Nephron progenitor cell (in vitro differentiated cells): ENCODE data around the gene TTYH1.
A peak's percentile ranks its signal among the peaks of the same experiment; 100 is the strongest.

ENCODE experiments used
- DNase-seq: peaks from one replicate; pipeline ENCODE4 v3.0.0; 2021
- H3K27ac Mint-ChIP-seq: 2 replicates; pipeline ENCODE4 v1.8.0; 2021; ENCODE audit warnings: mild to moderate bottlenecking, moderate library complexity, mixed read lengths
- H3K27me3 Mint-ChIP-seq: 2 replicates; pipeline ENCODE4 v1.8.0; 2021; ENCODE audit warnings: mild to moderate bottlenecking, low read depth, mixed read lengths; ENCODE audit not compliant: poor library complexity
- H3K36me3 Mint-ChIP-seq: 2 replicates; pipeline ENCODE4 v1.8.0; 2021; ENCODE audit warnings: low read depth, mixed read lengths
- H3K4me1 Mint-ChIP-seq: 2 replicates; pipeline ENCODE4 v1.8.0; 2021; ENCODE audit warnings: mixed read lengths
- H3K4me3 Mint-ChIP-seq: 2 replicates; pipeline ENCODE4 v1.8.0; 2021; ENCODE audit warnings: mild to moderate bottlenecking, moderate library complexity, mixed read lengths
- H3K9me3 Mint-ChIP-seq: 2 replicates; pipeline ENCODE4 v1.8.0; 2021; ENCODE audit warnings: mild to moderate bottlenecking, moderate library complexity, mixed read lengths
- TF ChIP-seq, protein P1 (sequence below): fragments of 200-600 bp; sonication (generic); IDR thresholded peaks from 2 replicates; pipeline ENCODE4 v1.5.0; 2021; ENCODE audit warnings: antibody characterized with exemption

Gene TTYH1

DNA sequence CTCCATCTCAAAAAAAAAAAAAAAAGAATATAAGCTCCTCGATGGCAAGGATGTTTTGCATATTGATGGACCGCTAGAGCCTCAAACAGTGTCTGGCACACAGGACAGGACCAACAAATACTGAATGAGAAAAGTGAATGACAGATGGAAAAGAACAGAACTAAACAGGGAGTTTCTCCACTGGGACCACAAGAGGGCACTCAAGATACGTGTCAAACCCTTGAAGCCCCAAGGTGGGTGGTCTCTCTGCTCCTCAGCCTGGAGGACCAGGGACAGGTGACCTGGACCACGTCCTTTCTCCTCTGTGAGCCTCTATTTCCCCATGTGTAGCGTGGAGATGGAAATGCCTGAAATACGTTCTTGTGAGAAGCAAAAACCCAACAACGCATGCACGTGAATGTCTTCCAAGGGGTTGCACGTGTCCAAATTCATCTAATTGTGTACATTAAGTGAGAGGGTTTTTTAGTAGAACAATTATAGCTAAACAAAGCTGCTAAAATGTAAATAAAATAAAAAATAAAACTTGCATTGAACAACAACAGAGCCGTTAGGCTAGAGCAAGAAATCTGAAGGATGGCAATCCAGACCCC lies 63.5 kb downstream of the TTYH1 start:
- Mint-ChIP-seq H3K27ac (no peak overlapping the region), H3K4me3 (no peak overlapping the region), H3K36me3 (no peaks in the 10 kb centered on the region), H3K4me1 (peaks cover 4% of the 10 kb centered on the region), H3K27me3 (peaks cover 73% of the 10 kb centered on the region), H3K9me3 (peaks cover under 1% of the 10 kb centered on the region)
- TF ChIP-seq, protein P1, sequence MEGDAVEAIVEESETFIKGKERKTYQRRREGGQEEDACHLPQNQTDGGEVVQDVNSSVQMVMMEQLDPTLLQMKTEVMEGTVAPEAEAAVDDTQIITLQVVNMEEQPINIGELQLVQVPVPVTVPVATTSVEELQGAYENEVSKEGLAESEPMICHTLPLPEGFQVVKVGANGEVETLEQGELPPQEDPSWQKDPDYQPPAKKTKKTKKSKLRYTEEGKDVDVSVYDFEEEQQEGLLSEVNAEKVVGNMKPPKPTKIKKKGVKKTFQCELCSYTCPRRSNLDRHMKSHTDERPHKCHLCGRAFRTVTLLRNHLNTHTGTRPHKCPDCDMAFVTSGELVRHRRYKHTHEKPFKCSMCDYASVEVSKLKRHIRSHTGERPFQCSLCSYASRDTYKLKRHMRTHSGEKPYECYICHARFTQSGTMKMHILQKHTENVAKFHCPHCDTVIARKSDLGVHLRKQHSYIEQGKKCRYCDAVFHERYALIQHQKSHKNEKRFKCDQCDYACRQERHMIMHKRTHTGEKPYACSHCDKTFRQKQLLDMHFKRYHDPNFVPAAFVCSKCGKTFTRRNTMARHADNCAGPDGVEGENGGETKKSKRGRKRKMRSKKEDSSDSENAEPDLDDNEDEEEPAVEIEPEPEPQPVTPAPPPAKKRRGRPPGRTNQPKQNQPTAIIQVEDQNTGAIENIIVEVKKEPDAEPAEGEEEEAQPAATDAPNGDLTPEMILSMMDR, result peak; percentile 66
- DNase-seq, result peak; percentile 73

DNA sequence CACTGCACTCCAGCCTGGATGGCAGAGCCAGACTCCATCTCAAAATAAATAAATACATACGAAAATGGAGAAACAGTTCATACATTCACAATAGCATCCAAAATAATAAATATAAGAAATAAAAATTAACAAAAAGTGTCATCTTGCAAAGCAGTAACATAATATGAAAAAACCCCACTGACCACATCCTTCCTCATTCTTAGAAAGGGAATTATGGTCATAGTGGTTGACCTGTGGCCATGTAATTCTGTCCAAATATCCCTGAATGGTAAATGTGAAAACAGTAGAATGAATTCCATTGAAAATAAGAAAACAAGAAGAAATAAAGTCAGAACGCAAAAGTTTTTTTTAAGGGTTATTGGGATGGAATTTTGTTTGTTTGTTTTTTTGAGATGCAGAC lies 64.8 kb downstream of the TTYH1 start:
- no peak overlapping the region for H3K4me3 Mint-ChIP-seq
- TF ChIP-seq, protein P1, result no peak
- H3K27ac Mint-ChIP-seq, result no peak overlapping the region
- H3K36me3 Mint-ChIP-seq, result no peaks in the 10 kb centered on the region
- peaks cover 68% of the 10 kb centered on the region for H3K27me3 Mint-ChIP-seq
- no peak for DNase-seq
- H3K4me1 Mint-ChIP-seq, result no peaks in the 10 kb centered on the region
- H3K9me3 Mint-ChIP-seq, result peaks cover 11% of the 10 kb centered on the region

DNA sequence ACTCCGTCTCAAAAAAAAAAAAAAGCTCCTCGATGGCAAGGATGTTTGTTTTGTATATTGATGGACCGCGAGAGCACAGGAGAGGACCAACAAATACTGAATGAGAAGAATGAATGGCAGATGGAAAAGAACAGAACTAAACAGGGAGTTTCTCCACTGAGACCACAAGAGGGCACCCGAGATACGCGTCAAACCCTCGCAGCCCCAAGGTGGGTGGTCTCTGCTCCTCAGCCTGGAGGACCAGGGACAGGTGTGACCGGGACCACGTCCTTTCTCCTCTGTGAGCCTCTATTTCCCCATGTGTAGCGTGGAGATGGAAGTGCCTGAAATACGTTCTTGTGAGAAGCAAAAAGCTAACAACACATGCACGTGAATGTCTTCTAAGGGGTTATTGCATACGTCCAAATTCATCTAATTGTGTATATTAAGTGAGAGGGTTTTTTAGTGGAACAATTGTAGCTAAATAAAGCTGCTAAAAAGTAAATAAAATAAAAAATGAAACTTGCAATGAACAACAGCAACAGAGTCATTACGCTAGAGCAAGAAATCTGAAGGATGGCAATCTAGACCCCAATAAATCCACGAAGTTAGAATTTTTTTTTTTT lies 66.2 kb downstream of the TTYH1 start:
- TF ChIP-seq, protein P1, result peak; percentile 65
- Mint-ChIP-seq H3K9me3 (peaks cover 21% of the 10 kb centered on the region), H3K4me1 (no peaks in the 10 kb centered on the region), H3K4me3 (no peak overlapping the region), H3K36me3 (no peaks in the 10 kb centered on the region), H3K27ac (no peak overlapping the region), H3K27me3 (peaks cover 60% of the 10 kb centered on the region)
- peak; percentile 81 for DNase-seq

DNA sequence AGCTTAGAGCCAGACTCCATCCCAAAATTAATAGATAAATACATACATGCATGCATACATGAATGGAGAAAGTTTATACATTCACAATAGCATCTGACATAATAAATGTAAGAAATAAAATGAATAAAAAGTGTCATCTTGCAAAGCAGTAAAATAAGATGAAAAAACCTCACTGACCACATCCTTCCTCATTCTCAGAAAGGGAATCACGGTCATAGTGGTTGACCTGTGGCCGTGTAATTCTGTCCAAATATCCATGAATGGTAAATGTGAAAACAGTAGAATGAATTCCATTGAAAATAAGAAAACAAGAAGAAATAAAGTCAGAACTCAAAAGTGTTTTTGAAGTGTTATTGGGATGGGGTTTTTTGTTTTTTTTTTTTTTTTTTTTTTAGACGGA lies 67.6 kb downstream of the TTYH1 start:
- no peak for DNase-seq
- Mint-ChIP-seq H3K36me3 (no peaks in the 10 kb centered on the region), H3K27ac (no peak overlapping the region), H3K9me3 (peaks cover 21% of the 10 kb centered on the region), H3K27me3 (peaks cover 46% of the 10 kb centered on the region), H3K4me3 (no peak overlapping the region), H3K4me1 (no peaks in the 10 kb centered on the region)
- TF ChIP-seq, protein P1, result no peak

DNA sequence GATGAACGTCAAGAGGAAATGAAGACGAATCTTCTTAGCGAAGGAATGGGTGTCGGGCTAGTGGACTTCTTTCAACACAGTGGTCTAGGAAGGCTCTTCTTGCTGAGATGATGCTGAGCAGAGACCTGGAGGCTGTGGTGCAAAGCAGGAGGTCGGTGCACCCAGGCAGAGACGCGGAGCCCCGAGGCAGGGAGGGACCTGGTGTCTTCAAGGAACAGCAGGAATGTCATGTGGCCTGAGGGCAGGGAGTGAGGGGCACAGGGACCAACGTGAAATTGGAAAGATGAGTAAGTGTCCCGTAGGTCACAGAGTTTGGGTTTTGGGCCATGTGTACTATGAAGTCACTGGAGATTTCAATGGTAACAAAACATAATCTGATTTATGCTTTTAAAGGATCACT lies 69.2 kb downstream of the TTYH1 start:
- H3K4me1 Mint-ChIP-seq, result no peaks in the 10 kb centered on the region
- peaks cover 26% of the 10 kb centered on the region for H3K9me3 Mint-ChIP-seq
- DNase-seq, result no peak
- peaks cover 31% of the 10 kb centered on the region for H3K27me3 Mint-ChIP-seq
- H3K27ac Mint-ChIP-seq, result no peak overlapping the region
- H3K36me3 Mint-ChIP-seq, result no peaks in the 10 kb centered on the region
- H3K4me3 Mint-ChIP-seq, result no peak overlapping the region
- TF ChIP-seq, protein P1, result no peak

DNA sequence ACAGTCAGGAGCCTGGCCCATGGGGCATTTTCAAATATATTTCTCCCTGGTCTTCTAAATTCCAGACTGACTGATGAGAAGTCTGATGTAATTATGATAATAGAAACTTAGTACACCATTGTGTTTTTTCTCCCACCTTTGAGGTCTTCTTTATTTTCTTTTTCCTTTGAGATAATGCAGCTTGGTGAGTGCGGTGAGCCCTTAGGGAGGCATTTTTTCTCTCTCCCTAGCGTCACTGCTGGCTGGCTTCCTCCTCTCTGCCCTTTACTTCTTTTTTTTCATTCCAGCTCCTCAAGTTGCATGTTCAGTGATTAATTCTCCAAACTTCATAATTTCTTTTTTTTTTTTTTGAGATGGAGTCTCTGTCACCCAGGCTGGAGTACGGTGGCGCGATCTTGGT lies 70.6 kb downstream of the TTYH1 start:
- DNase-seq, result no peak
- Mint-ChIP-seq H3K4me1 (no peaks in the 10 kb centered on the region), H3K27me3 (peaks cover 23% of the 10 kb centered on the region), H3K27ac (no peak overlapping the region), H3K9me3 (peaks cover 27% of the 10 kb centered on the region), H3K4me3 (no peak overlapping the region), H3K36me3 (no peaks in the 10 kb centered on the region)
- TF ChIP-seq, protein P1, result no peak
